Spleen (tissue), 7 donors: ENCODE results near the gene ALKBH5.

Experiments used
- CTCF ChIP-seq, 11 experiments: fragments of 200-600 bp in 7 of 11; fragments of 450-650 bp in 4 of 11; sonication (generic) in 4 of 11; IDR thresholded peaks in 8 of 11; conservative IDR thresholded peaks in 3 of 11; 1 replicate in 7 of 11; 2 replicates in 4 of 11; pipeline versions ENCODE4 v1.4.0 to v1.8.0; 2016 to 2021; ENCODE audit warnings: antibody characterized with exemption in 11 of 11, inconsistent platforms in 4 of 11, mild to moderate bottlenecking in 1 of 11
- POLR2A ChIP-seq, 3 donors: fragments of 450-650 bp; IDR thresholded peaks; one replicate each; pipeline ENCODE4 v1.5.1; 2017; ENCODE audit warnings: antibody characterized with exemption in 3 of 3, mild to moderate bottlenecking in 1 of 3
- POLR2AphosphoS5 ChIP-seq, 3 donors: sonication (generic); formaldehyde crosslinking; IDR thresholded peaks; one replicate each; pipeline ENCODE4 v1.5.1; 2017; ENCODE audit warnings: antibody characterized with exemption in 3 of 3
- donor health status: DM: no; HTN: no; CAD: no; lungs with moderate emphysema.
- donor health status: DM: no; HTN: no; CAD: no.
- donor health status: DM: no; HTN: no; CAD: no.

- no peak for TF ChIP-seq POLR2AphosphoS5 (IDR thresholded peaks at IDR 0.05)
- TF ChIP-seq CTCF (IDR thresholded peaks at IDR 0.05 in 8 of 11, conservative IDR thresholded peaks at IDR 0.05 in 3 of 11): no peak
- TF ChIP-seq POLR2A (IDR thresholded peaks at IDR 0.05): no peak
Measured at GRCh38 chr17:18167421-18167820, 16.2 kb upstream of the ALKBH5 start.
